ENCODE data around the gene CSTF1. TPM values are rescaled to one million over a fixed set of nuclear protein-coding genes. Genes with fewer than 3 reads are reported as not detected.
A peak's percentile ranks its signal among the peaks of the same experiment; 100 is the strongest.

Gene CSTF1
- total and polyA plus RNA-seq, 2 of the 4 experiments (the other 2 are of a cell fraction) = 48.8 to 105 TPM

DNA sequence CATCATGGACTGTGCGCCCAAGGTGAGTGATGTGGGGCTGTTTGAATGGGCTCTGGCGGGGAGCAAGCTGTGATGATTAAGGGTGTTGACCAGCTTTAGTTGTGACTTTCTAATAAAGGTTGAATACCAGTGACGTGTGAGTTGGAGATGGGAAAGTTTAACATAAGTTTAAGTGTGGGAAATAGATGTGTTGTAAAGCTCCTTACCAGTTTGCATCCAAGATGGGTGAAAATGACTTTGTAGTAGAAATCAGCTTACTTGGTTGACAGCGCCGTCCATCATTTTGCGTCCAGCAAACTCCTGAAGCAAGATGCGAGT is 20.0 kb downstream of the CSTF1 start:
- no peaks in the 10 kb centered on the region for H4K20me1 ChIP-seq (ENCODE audit: insufficient read depth, low read length)
- H3K4me3 ChIP-seq (ENCODE audit: insufficient read depth, low read depth, low read length) = peak overlapping the region; percentile 47
- H2AK5ac ChIP-seq (ENCODE audit: low read depth, low read length) = peak overlapping the region; percentile 92
- H3K4me1 ChIP-seq (ENCODE audit: control insufficient read depth, insufficient read depth, low read length) = peaks cover 21% of the 10 kb centered on the region
- peak overlapping the region; percentile 100 for H3K27ac ChIP-seq (ENCODE audit: insufficient read depth, low read length)
- no peaks in the 10 kb centered on the region for H3K9me3 ChIP-seq (ENCODE audit: control insufficient read depth, insufficient read depth, low read length)
- ATAC-seq (ENCODE audit: low read depth) (no peak), DNase-seq (no peak)
- peak overlapping the region; percentile 94 for H3K23ac ChIP-seq (ENCODE audit: low read depth, low read length)
- ChIA-PET CTCF (no interaction called here), POLR2A (ENCODE audit: unreplicated experiment) (interaction anchor here (0.9 to 1.4 kb wide), 5 partner anchors 9 to 29 kb away, joined by 3 to 10 read pairs (median 3); no protein-coding TSS in a partner anchor)
- peak overlapping the region; percentile 71 for H2AFZ ChIP-seq (replicated peaks; ENCODE audit: low read length, poor library complexity)
- H4K8ac ChIP-seq (ENCODE audit: low read depth in 2 of 2, low read length in 2 of 2) = peak overlapping the region; percentile 89 to 93
- WGBS, 2 experiments (ENCODE audit: extremely low coverage in 2 of 2, insufficient read length in 1 of 2) = 70% methylated on average over 2 of the region's 7 CpGs; no CpG with 5 or more reads in 1 of the 2 experiments
- peak overlapping the region; percentile 79; the same call in 2 of the 3 replicates for H2BK15ac ChIP-seq (ENCODE audit: low read depth, low read length)
- peaks cover 18% of the 10 kb centered on the region for H3K9me1 ChIP-seq (ENCODE audit: insufficient read depth, low read length)
- H4K91ac ChIP-seq (ENCODE audit: insufficient read depth, low read depth, low read length) = peak overlapping the region; percentile 98
- H3K4me2 ChIP-seq (ENCODE audit: low read depth, low read length) = peak overlapping the region; percentile 88
- in situ Hi-C loops (cut with MboI; ENCODE audit: low sequenced_read_pairs) (no loop called here), intact Hi-C loops (cut with micrococcal nuclease) (no loop called here), dilution Hi-C loops (cut with HindIII; ENCODE audit: low sequenced_read_pairs, unreplicated experiment) (no loop called here)
- peak overlapping the region; percentile 96 for H2BK20ac ChIP-seq (ENCODE audit: low read depth, low read length)
- H3K14ac ChIP-seq (replicated peaks; ENCODE audit: low read depth, low read length) = peak overlapping the region; percentile 95
- peak overlapping the region; percentile 99 for H4K5ac ChIP-seq (ENCODE audit: low read depth, low read length)
- H3K4ac ChIP-seq (ENCODE audit: low read depth, low read length) = peak overlapping the region; percentile 97
- BruUV-seq (replicated peaks) = no TSS peak
- H2AK9ac ChIP-seq (replicated peaks; ENCODE audit: low read depth, low read length, poor library complexity) = peak overlapping the region; percentile 63
- H3K9ac ChIP-seq (ENCODE audit: low read depth, low read length) = peak overlapping the region; percentile 91
- H3K18ac ChIP-seq (ENCODE audit: low read depth, low read length) = peak overlapping the region; percentile 96
- TF ChIP-seq, protein P1, sequence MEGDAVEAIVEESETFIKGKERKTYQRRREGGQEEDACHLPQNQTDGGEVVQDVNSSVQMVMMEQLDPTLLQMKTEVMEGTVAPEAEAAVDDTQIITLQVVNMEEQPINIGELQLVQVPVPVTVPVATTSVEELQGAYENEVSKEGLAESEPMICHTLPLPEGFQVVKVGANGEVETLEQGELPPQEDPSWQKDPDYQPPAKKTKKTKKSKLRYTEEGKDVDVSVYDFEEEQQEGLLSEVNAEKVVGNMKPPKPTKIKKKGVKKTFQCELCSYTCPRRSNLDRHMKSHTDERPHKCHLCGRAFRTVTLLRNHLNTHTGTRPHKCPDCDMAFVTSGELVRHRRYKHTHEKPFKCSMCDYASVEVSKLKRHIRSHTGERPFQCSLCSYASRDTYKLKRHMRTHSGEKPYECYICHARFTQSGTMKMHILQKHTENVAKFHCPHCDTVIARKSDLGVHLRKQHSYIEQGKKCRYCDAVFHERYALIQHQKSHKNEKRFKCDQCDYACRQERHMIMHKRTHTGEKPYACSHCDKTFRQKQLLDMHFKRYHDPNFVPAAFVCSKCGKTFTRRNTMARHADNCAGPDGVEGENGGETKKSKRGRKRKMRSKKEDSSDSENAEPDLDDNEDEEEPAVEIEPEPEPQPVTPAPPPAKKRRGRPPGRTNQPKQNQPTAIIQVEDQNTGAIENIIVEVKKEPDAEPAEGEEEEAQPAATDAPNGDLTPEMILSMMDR (conservative IDR thresholded peaks at IDR 0.05; ENCODE audit: low read depth, low read length) = no peak
- no peak for TF ChIP-seq SMC3 (IDR thresholded peaks at IDR 0.05; ENCODE audit: low read depth, low read length)
- no peak for TF ChIP-seq MXI1 (IDR thresholded peaks at IDR 0.05; ENCODE audit: borderline replicate concordance, low read depth, low read length)
- no peak for TF ChIP-seq MAZ (IDR thresholded peaks at IDR 0.05; ENCODE audit: borderline replicate concordance, low read depth, low read length)
- TF ChIP-seq BHLHE40 (IDR thresholded peaks at IDR 0.05; ENCODE audit: low read depth, low read length) = no peak
- TF ChIP-seq, protein P2, sequence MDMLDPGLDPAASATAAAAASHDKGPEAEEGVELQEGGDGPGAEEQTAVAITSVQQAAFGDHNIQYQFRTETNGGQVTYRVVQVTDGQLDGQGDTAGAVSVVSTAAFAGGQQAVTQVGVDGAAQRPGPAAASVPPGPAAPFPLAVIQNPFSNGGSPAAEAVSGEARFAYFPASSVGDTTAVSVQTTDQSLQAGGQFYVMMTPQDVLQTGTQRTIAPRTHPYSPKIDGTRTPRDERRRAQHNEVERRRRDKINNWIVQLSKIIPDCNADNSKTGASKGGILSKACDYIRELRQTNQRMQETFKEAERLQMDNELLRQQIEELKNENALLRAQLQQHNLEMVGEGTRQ (IDR thresholded peaks at IDR 0.05; ENCODE audit: low read depth, low read length) = no peak
- TF ChIP-seq, protein P3, sequence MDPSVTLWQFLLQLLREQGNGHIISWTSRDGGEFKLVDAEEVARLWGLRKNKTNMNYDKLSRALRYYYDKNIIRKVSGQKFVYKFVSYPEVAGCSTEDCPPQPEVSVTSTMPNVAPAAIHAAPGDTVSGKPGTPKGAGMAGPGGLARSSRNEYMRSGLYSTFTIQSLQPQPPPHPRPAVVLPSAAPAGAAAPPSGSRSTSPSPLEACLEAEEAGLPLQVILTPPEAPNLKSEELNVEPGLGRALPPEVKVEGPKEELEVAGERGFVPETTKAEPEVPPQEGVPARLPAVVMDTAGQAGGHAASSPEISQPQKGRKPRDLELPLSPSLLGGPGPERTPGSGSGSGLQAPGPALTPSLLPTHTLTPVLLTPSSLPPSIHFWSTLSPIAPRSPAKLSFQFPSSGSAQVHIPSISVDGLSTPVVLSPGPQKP (IDR thresholded peaks at IDR 0.05; ENCODE audit: borderline replicate concordance, low read depth, low read length) = no peak
- TF ChIP-seq CEBPB (IDR thresholded peaks at IDR 0.05; ENCODE audit: low read depth, low read length) = no peak
- no peak for TF ChIP-seq CHD1 (IDR thresholded peaks at IDR 0.05; ENCODE audit: low read depth, low read length)
- TF ChIP-seq RFX5 (IDR thresholded peaks at IDR 0.05; ENCODE audit: low read depth, low read length) = no peak
- no peak for TF ChIP-seq RCOR1 (IDR thresholded peaks at IDR 0.05; ENCODE audit: insufficient replicate concordance, low read length)
- no peak; the same call in 1 of the 2 replicates for TF ChIP-seq POLR2A (IDR thresholded peaks at IDR 0.05; ENCODE audit: low read depth, low read length)
- no peak for TF ChIP-seq NFE2L2 (IDR thresholded peaks at IDR 0.05; ENCODE audit: low read depth, low read length)
- TF ChIP-seq RAD21 (IDR thresholded peaks at IDR 0.05; ENCODE audit: low read length) = no peak
- no peak for TF ChIP-seq MAFK (IDR thresholded peaks at IDR 0.05; ENCODE audit: low read depth, low read length)
- peaks cover 11% of the 10 kb centered on the region for H3K36me3 ChIP-seq (ENCODE audit: control insufficient read depth, insufficient read depth, low read length)
- peaks cover 27 to 47% of the 10 kb centered on the region in 2 experiments for H3K79me1 ChIP-seq (ENCODE audit: low read depth in 1 of 2, low read length in 2 of 2)
- peak overlapping the region; percentile 97 for H2BK120ac ChIP-seq (ENCODE audit: low read depth, low read length)
- peak overlapping the region; percentile 96 for H2BK5ac ChIP-seq (ENCODE audit: low read depth, low read length, poor library complexity, severe bottlenecking)
- no peaks in the 10 kb centered on the region for H3K27me3 ChIP-seq (ENCODE audit: control insufficient read depth, insufficient read depth, low read length)
- H3K56ac ChIP-seq (ENCODE audit: extremely low read depth, insufficient read depth, low read length) = peak overlapping the region; percentile 96
